Stimulated activated CD8-positive, alpha-beta memory T cell treated with anti-CD3 and anti-CD28 coated beads, Interleukin-7, amount 100 ng/mL, for 4 hours (primary cell): ENCODE results near the gene TP73.

Experiments used
- DNase-seq, 2 donors: peaks; one replicate each; pipeline ENCODE4 v3.0.0-alpha.2; 2020; ENCODE audit warnings: low read depth in 2 of 2

TP73 gene

GRCh38 chr1:3651930-3652547 lies at the start of gene TP73:
TP73 (plus strand) TSS chr1:3652516; CDS start chr1:3682366, 29,850 bp downstream.
- DNase-seq, result no peak

- no peak for DNase-seq
Measured at GRCh38 chr1:3603156-3603555, 49.2 kb upstream of the TP73 start.

- DNase-seq, result no peak
Measured at GRCh38 chr1:3603571-3604467, 48.5 kb upstream of the TP73 start.

GRCh38 chr1:3604468-3604974 lies 47.8 kb upstream of the TP73 start:
- DNase-seq, result no peak

GRCh38 chr1:3604997-3605823 lies 47.1 kb upstream of the TP73 start:
- DNase-seq, result no peak

GRCh38 chr1:3606779-3607702 lies 45.3 kb upstream of the TP73 start:
- no peak for DNase-seq

GRCh38 chr1:3607703-3608065 lies 44.6 kb upstream of the TP73 start:
- no peak for DNase-seq

GRCh38 chr1:3608154-3608553 lies 44.2 kb upstream of the TP73 start:
- no peak for DNase-seq

GRCh38 chr1:3609016-3609768 lies 43.1 kb upstream of the TP73 start:
- DNase-seq, result no peak

- no peak for DNase-seq
Measured at GRCh38 chr1:3609769-3610526, 42.4 kb upstream of the TP73 start.

- DNase-seq, result no peak
Measured at GRCh38 chr1:3610527-3611169, 41.7 kb upstream of the TP73 start.

GRCh38 chr1:3611170-3612019 lies 40.9 kb upstream of the TP73 start, which contains the start of gene MEGF6:
MEGF6 (minus strand) TSS chr1:3611508; CDS start chr1:3611268, 240 bp downstream.
- DNase-seq, result peak; percentile 29 to 66

- DNase-seq, result no peak
Measured at GRCh38 chr1:3612123-3612522, 40.2 kb upstream of the TP73 start.

- no peak for DNase-seq
Measured at GRCh38 chr1:3614755-3615742, 37.3 kb upstream of the TP73 start.

GRCh38 chr1:3616861-3617260 lies 35.5 kb upstream of the TP73 start:
- DNase-seq, result no peak

GRCh38 chr1:3617806-3618345 lies 34.4 kb upstream of the TP73 start:
- no peak for DNase-seq

GRCh38 chr1:3618531-3618880 lies 33.8 kb upstream of the TP73 start:
- DNase-seq, result no peak
